Measurements from ENCODE around the gene RNF223.

Gene RNF223

GRCh38 chr1:1041092-1041523, 33.0 kb downstream of the RNF223 start:
- Histone ChIP-seq H3K36me3 (ENCODE audit: control insufficient read depth, insufficient read depth, low read length) (peaks cover 51% of the 10 kb centered on the region), H3K27me3 (ENCODE audit: control insufficient read depth, insufficient read depth, low read length) (peaks cover 14% of the 10 kb centered on the region), H3K4me1 (ENCODE audit: control insufficient read depth, insufficient read depth, low read length) (no peaks in the 10 kb centered on the region), H3K9me3 (ENCODE audit: control insufficient read depth, insufficient read depth, low read length) (no peaks in the 10 kb centered on the region), H3K4me3 (ENCODE audit: low read depth, low read length) (peak overlapping the region; percentile 32), H3K9ac (ENCODE audit: low read depth, low read length) (no peak overlapping the region)

GRCh38 chr1:1040004-1040991, 33.8 kb downstream of the RNF223 start:
- Histone ChIP-seq H3K36me3 (ENCODE audit: control insufficient read depth, insufficient read depth, low read length) (peaks cover 50% of the 10 kb centered on the region), H3K27me3 (ENCODE audit: control insufficient read depth, insufficient read depth, low read length) (peaks cover 15% of the 10 kb centered on the region), H3K9me3 (ENCODE audit: control insufficient read depth, insufficient read depth, low read length) (no peaks in the 10 kb centered on the region), H3K4me3 (ENCODE audit: low read depth, low read length) (peak overlapping the region; percentile 52), H3K4me1 (ENCODE audit: control insufficient read depth, insufficient read depth, low read length) (no peaks in the 10 kb centered on the region), H3K9ac (ENCODE audit: low read depth, low read length) (no peak overlapping the region)

GRCh38 chr1:1039145-1039910, 34.8 kb downstream of the RNF223 start:
- Histone ChIP-seq H3K9ac (ENCODE audit: low read depth, low read length) (no peak overlapping the region), H3K36me3 (ENCODE audit: control insufficient read depth, insufficient read depth, low read length) (peaks cover 43% of the 10 kb centered on the region), H3K27me3 (ENCODE audit: control insufficient read depth, insufficient read depth, low read length) (peaks cover 17% of the 10 kb centered on the region), H3K4me1 (ENCODE audit: control insufficient read depth, insufficient read depth, low read length) (no peaks in the 10 kb centered on the region), H3K4me3 (ENCODE audit: low read depth, low read length) (no peak overlapping the region), H3K9me3 (ENCODE audit: control insufficient read depth, insufficient read depth, low read length) (no peaks in the 10 kb centered on the region)

GRCh38 chr1:1038694-1039093, 35.4 kb downstream of the RNF223 start:
- no peaks in the 10 kb centered on the region for H3K9me3 ChIP-seq (ENCODE audit: control insufficient read depth, insufficient read depth, low read length)
- H3K4me3 ChIP-seq (ENCODE audit: low read depth, low read length) = no peak overlapping the region
- no peak overlapping the region for H3K9ac ChIP-seq (ENCODE audit: low read depth, low read length)
- H3K4me1 ChIP-seq (ENCODE audit: control insufficient read depth, insufficient read depth, low read length) = no peaks in the 10 kb centered on the region
- H3K36me3 ChIP-seq (ENCODE audit: control insufficient read depth, insufficient read depth, low read length) = peaks cover 37% of the 10 kb centered on the region
- H3K27me3 ChIP-seq (ENCODE audit: control insufficient read depth, insufficient read depth, low read length) = peaks cover 20% of the 10 kb centered on the region

GRCh38 chr1:1037366-1038327, 36.5 kb downstream of the RNF223 start:
- Histone ChIP-seq H3K9me3 (ENCODE audit: control insufficient read depth, insufficient read depth, low read length) (no peaks in the 10 kb centered on the region), H3K4me3 (ENCODE audit: low read depth, low read length) (no peak overlapping the region), H3K9ac (ENCODE audit: low read depth, low read length) (no peak overlapping the region), H3K27me3 (ENCODE audit: control insufficient read depth, insufficient read depth, low read length) (peaks cover 20% of the 10 kb centered on the region), H3K36me3 (ENCODE audit: control insufficient read depth, insufficient read depth, low read length) (peaks cover 28% of the 10 kb centered on the region), H3K4me1 (ENCODE audit: control insufficient read depth, insufficient read depth, low read length) (no peaks in the 10 kb centered on the region)

- Histone ChIP-seq H3K9me3 (ENCODE audit: control insufficient read depth, insufficient read depth, low read length) (no peaks in the 10 kb centered on the region), H3K36me3 (ENCODE audit: control insufficient read depth, insufficient read depth, low read length) (peaks cover 18% of the 10 kb centered on the region), H3K9ac (ENCODE audit: low read depth, low read length) (no peak overlapping the region), H3K4me3 (ENCODE audit: low read depth, low read length) (no peak overlapping the region), H3K4me1 (ENCODE audit: control insufficient read depth, insufficient read depth, low read length) (peaks cover 2% of the 10 kb centered on the region), H3K27me3 (ENCODE audit: control insufficient read depth, insufficient read depth, low read length) (peaks cover 20% of the 10 kb centered on the region)
Observed at GRCh38 chr1:1035291-1035943, 38.7 kb downstream of the RNF223 start.

- Histone ChIP-seq H3K9me3 (ENCODE audit: control insufficient read depth, insufficient read depth, low read length) (no peaks in the 10 kb centered on the region), H3K36me3 (ENCODE audit: control insufficient read depth, insufficient read depth, low read length) (peaks cover 18% of the 10 kb centered on the region), H3K27me3 (ENCODE audit: control insufficient read depth, insufficient read depth, low read length) (peaks cover 20% of the 10 kb centered on the region), H3K4me1 (ENCODE audit: control insufficient read depth, insufficient read depth, low read length) (peaks cover 2% of the 10 kb centered on the region), H3K9ac (ENCODE audit: low read depth, low read length) (no peak overlapping the region), H3K4me3 (ENCODE audit: low read depth, low read length) (peak overlapping the region; percentile 32)
Observed at GRCh38 chr1:1034439-1034781, 39.7 kb downstream of the RNF223 start.

GRCh38 chr1:1033731-1034438, 40.2 kb downstream of the RNF223 start:
- peaks cover 2% of the 10 kb centered on the region for H3K4me1 ChIP-seq (ENCODE audit: control insufficient read depth, insufficient read depth, low read length)
- H3K9ac ChIP-seq (ENCODE audit: low read depth, low read length) = no peak overlapping the region
- H3K9me3 ChIP-seq (ENCODE audit: control insufficient read depth, insufficient read depth, low read length) = no peaks in the 10 kb centered on the region
- peak overlapping the region; percentile 32 for H3K4me3 ChIP-seq (ENCODE audit: low read depth, low read length)
- peaks cover 18% of the 10 kb centered on the region for H3K27me3 ChIP-seq (ENCODE audit: control insufficient read depth, insufficient read depth, low read length)
- peaks cover 18% of the 10 kb centered on the region for H3K36me3 ChIP-seq (ENCODE audit: control insufficient read depth, insufficient read depth, low read length)

GRCh38 chr1:1033009-1033587, 41.0 kb downstream of the RNF223 start:
- Histone ChIP-seq H3K4me3 (ENCODE audit: low read depth, low read length) (peak overlapping the region; percentile 39), H3K9ac (ENCODE audit: low read depth, low read length) (no peak overlapping the region), H3K36me3 (ENCODE audit: control insufficient read depth, insufficient read depth, low read length) (peaks cover 18% of the 10 kb centered on the region), H3K4me1 (ENCODE audit: control insufficient read depth, insufficient read depth, low read length) (peaks cover 2% of the 10 kb centered on the region), H3K27me3 (ENCODE audit: control insufficient read depth, insufficient read depth, low read length) (peaks cover 10% of the 10 kb centered on the region), H3K9me3 (ENCODE audit: control insufficient read depth, insufficient read depth, low read length) (no peaks in the 10 kb centered on the region)

- Histone ChIP-seq H3K4me3 (ENCODE audit: low read depth, low read length) (peak overlapping the region; percentile 35), H3K9me3 (ENCODE audit: control insufficient read depth, insufficient read depth, low read length) (no peaks in the 10 kb centered on the region), H3K9ac (ENCODE audit: low read depth, low read length) (no peak overlapping the region), H3K36me3 (ENCODE audit: control insufficient read depth, insufficient read depth, low read length) (peaks cover 12% of the 10 kb centered on the region), H3K4me1 (ENCODE audit: control insufficient read depth, insufficient read depth, low read length) (peaks cover 2% of the 10 kb centered on the region), H3K27me3 (ENCODE audit: control insufficient read depth, insufficient read depth, low read length) (peaks cover 9% of the 10 kb centered on the region)
Observed at GRCh38 chr1:1032424-1032823, 41.7 kb downstream of the RNF223 start.

Data from iPS-15b (cell line).